Adrenal gland (tissue), 12 donors: ENCODE data around the gene DNAJB2. TPM values are rescaled to one million over a fixed set of nuclear protein-coding genes. Genes with fewer than 3 reads are reported as not detected.
A peak's percentile ranks its signal among the peaks of the same experiment; 100 is the strongest.

ENCODE experiments used
- DNase-seq, 7 donors: peaks; one replicate each; pipeline ENCODE4 v3.0.0-alpha.2; 2019 to 2020
- H3K27ac ChIP-seq, 5 donors: fragments of 200-600 bp; sonication (generic) in 4 of 5; 1 replicate in 3 of 5; 2 replicates in 2 of 5; pipeline versions ENCODE4 v1.5.1 to v1.8.0; 2016 to 2020; ENCODE audit warnings: mild to moderate bottlenecking in 1 of 5
- H3K27me3 ChIP-seq: fragments of 200-600 bp; 2 replicates; pipeline ENCODE4 v1.8.0; 2021
- H3K36me3 ChIP-seq, 2 donors: fragments of 200-600 bp; replicated peaks in 1 of 2; 1 replicate in 1 of 2; 2 replicates in 1 of 2; pipeline versions ENCODE4 v1.5.1 to v1.8.0; 2018 to 2022
- H3K4me1 ChIP-seq, 2 donors: fragments of 200-600 bp; replicated peaks in 1 of 2; 1 replicate in 1 of 2; 2 replicates in 1 of 2; pipeline versions ENCODE4 v1.5.1 to v1.8.0; 2018 to 2021
- H3K4me3 ChIP-seq, 4 donors: fragments of 200-600 bp; sonication (generic) in 3 of 4; one replicate each; pipeline ENCODE4 v1.5.1; 2016 to 2018
- H3K9me3 ChIP-seq, 3 donors: fragments of 200-600 bp; sonication (generic) in 1 of 3; replicated peaks in 1 of 3; 1 replicate in 2 of 3; 2 replicates in 1 of 3; pipeline versions ENCODE4 v1.5.1 to v1.8.0; 2016 to 2021
- CTCF ChIP-seq, 6 experiments: fragments of 450-650 bp in 4 of 6; fragments of 200-600 bp in 2 of 6; sonication (generic) in 1 of 6; IDR thresholded peaks; 1 replicate in 5 of 6; 2 replicates in 1 of 6; pipeline versions ENCODE4 v1.5.1 to v1.8.0; 2016 to 2021; ENCODE audit warnings: antibody characterized with exemption in 6 of 6, mild to moderate bottlenecking in 2 of 6, moderate library complexity in 1 of 6
- POLR2A ChIP-seq, 2 donors: fragments of 450-650 bp; IDR thresholded peaks; one replicate each; pipeline ENCODE4 v1.6.1; 2017; ENCODE audit warnings: antibody characterized with exemption in 2 of 2, mild to moderate bottlenecking in 2 of 2, moderate library complexity in 1 of 2
- WGBS, 4 donors: extraction: QIAGEN DNeasy Blood & Tissue Kit in 2 of 4; methylation state at CpG; one replicate each; pipeline versions ENCODE4 v1.1.5 to v1.1.7; 2013 to 2017; 5-methylcytosine and 5-hydroxymethylcytosine counted together
- intact Hi-C, 2 donors: fragments of 100-400 bp; cut with DNase I; formaldehyde crosslinking; loops; one replicate each; pipeline versions ENCODE4 v1.14.1 to v1.15.0; 2022 to 2023
- polyA plus RNA-seq, 3 donors: library from polyadenylated mRNA; stranded (reverse); fragments of 200-250 nt in 2 of 3; fragments of 350-450 nt in 1 of 3; fragmentation: Illumina TruSeq in 1 of 3; extraction: RNeasy Lipid Tissue Mini Kit (QIAGEN cat#74804) in 1 of 3; gene quantifications; one replicate each; pipeline ENCODE4 v1.2.3, GENCODE V29; 2013 to 2014
- total RNA-seq, 9 donors: library from RNA; depleted of rRNA in 4 of 9; stranded (reverse); fragments of >200 nt in 4 of 9; fragments of 120-200 nt in 1 of 9; fragmentation: NEBNext Ultra II Directional in 1 of 9; extraction: Animal tissue kit (Norgen Biotek cat#: 25700) in 1 of 9; gene quantifications; one replicate each; pipeline versions ENCODE4 v1.1.0 to v1.2.4, GENCODE V29; 2013 to 2023
- donor health status: healthy with polysubstance abuse.
- donor health status: Bipolar disorder and iron deficiency.
- donor health status: DM: yes; HTN: yes; CAD: no.
- donor health status: DM: no; HTN: no; CAD: no.
- donor health status: DM: no; HTN: no; CAD: no.
- donor health status: DM: yes; HTN: yes; CAD: no.

The DNAJB2 gene
- total and polyA plus RNA-seq, 12 donors = 80.6 to 201 (median 137) TPM

- Histone ChIP-seq H3K27ac (peak overlapping the region in 4 of 5 donors; percentile 56 to 90 (median 74)), H3K4me1 (peaks cover 30 to 51% of the 10 kb centered on the region in 2 donors), H3K4me3 (no peak overlapping the region), H3K9me3 (no peaks in the 10 kb centered on the region), H3K36me3 (peaks cover 0 to 17% of the 10 kb centered on the region in 2 donors), H3K27me3 (no peaks in the 10 kb centered on the region)
- TF ChIP-seq POLR2A (IDR thresholded peaks at IDR 0.05) (no peak), CTCF (IDR thresholded peaks at IDR 0.05) (no peak)
- WGBS, 4 donors = 86 to 89% (median 87%) methylated on average over 15 to 22 of the region's 22 CpGs
- intact Hi-C loops = no loop called here
- DNase-seq = no peak
Observed at GRCh38 chr2:219250049-219250781, 29.0 kb upstream of the DNAJB2 start.

GRCh38 chr2:219251656-219252055, 27.5 kb upstream of the DNAJB2 start:
- H3K36me3 ChIP-seq = peaks cover 0 to 17% of the 10 kb centered on the region in 2 donors
- 81 to 86% (median 83%) methylated on average over 6 of the region's 6 CpGs for WGBS, 4 donors
- intact Hi-C loops = no loop called here
- no peak for DNase-seq
- no peak overlapping the region for H3K4me3 ChIP-seq
- TF ChIP-seq CTCF (IDR thresholded peaks at IDR 0.05) = no peak
- no peak for TF ChIP-seq POLR2A (IDR thresholded peaks at IDR 0.05)
- peak overlapping the region in 2 of 5 donors; percentile 86 to 93 for H3K27ac ChIP-seq
- no peaks in the 10 kb centered on the region for H3K9me3 ChIP-seq
- peaks cover 23 to 41% of the 10 kb centered on the region in 2 donors for H3K4me1 ChIP-seq
- no peaks in the 10 kb centered on the region for H3K27me3 ChIP-seq

- H3K4me3 ChIP-seq = no peak overlapping the region
- intact Hi-C loops = no loop called here
- H3K27ac ChIP-seq = peak overlapping the region in 2 of 5 donors; percentile 86 to 93
- no peak for TF ChIP-seq CTCF (IDR thresholded peaks at IDR 0.05)
- TF ChIP-seq POLR2A (IDR thresholded peaks at IDR 0.05) = no peak
- H3K9me3 ChIP-seq = no peaks in the 10 kb centered on the region
- 73 to 100% (median 75%) methylated on average over 2 to 5 of the region's 5 CpGs for WGBS, 4 donors
- DNase-seq = no peak
- peaks cover 23 to 40% of the 10 kb centered on the region in 2 donors for H3K4me1 ChIP-seq
- H3K27me3 ChIP-seq = no peaks in the 10 kb centered on the region
- peaks cover 0 to 14% of the 10 kb centered on the region in 2 donors for H3K36me3 ChIP-seq
Observed at GRCh38 chr2:219252084-219252483, 27.1 kb upstream of the DNAJB2 start.

GRCh38 chr2:219252570-219252899, 26.6 kb upstream of the DNAJB2 start:
- H3K27ac ChIP-seq = peak overlapping the region in 2 of 5 donors; percentile 86 to 93
- intact Hi-C loops = no loop called here
- peaks cover 0 to 10% of the 10 kb centered on the region in 2 donors for H3K36me3 ChIP-seq
- WGBS, 4 donors = 33 to 45% (median 35%) methylated on average over 3 to 9 of the region's 9 CpGs
- peak overlapping the region in 1 of 4 donors; percentile 68 for H3K4me3 ChIP-seq
- H3K27me3 ChIP-seq = no peaks in the 10 kb centered on the region
- H3K9me3 ChIP-seq = no peaks in the 10 kb centered on the region
- peaks cover 23 to 40% of the 10 kb centered on the region in 2 donors for H3K4me1 ChIP-seq
- no peak for TF ChIP-seq CTCF (IDR thresholded peaks at IDR 0.05)
- TF ChIP-seq POLR2A (IDR thresholded peaks at IDR 0.05) = no peak
- peak in 1 of 7 donors; percentile 20 for DNase-seq
